ENCODE data around the gene CBLN3.
"Not testable (repeated sequence)": the region's sequence is repeated elsewhere in the genome, so short reads cannot be mapped to it uniquely, and the experiment has no call there.

Gene CBLN3

GRCh38 chr14:24399999-24400718, 29.3 kb downstream of the CBLN3 start:
- DNase-seq: no peak

- DNase-seq: no peak
Measured at GRCh38 chr14:24399447-24399822, 30.0 kb downstream of the CBLN3 start.

GRCh38 chr14:24398653-24399446, 30.6 kb downstream of the CBLN3 start, which contains the start of gene NYNRIN:
NYNRIN (plus strand) TSS chr14:24399003; CDS start chr14:24399247, 244 bp downstream.
- no peak for DNase-seq

GRCh38 chr14:24398293-24398652, 31.2 kb downstream of the CBLN3 start:
- no peak for DNase-seq

GRCh38 chr14:24397639-24398292, 31.7 kb downstream of the CBLN3 start:
- DNase-seq: no peak

GRCh38 chr14:24395609-24396582, 33.6 kb downstream of the CBLN3 start:
- DNase-seq: no peak

GRCh38 chr14:24394275-24394674, 35.2 kb downstream of the CBLN3 start:
- DNase-seq: no peak

GRCh38 chr14:24392325-24393091, 37.0 kb downstream of the CBLN3 start:
- DNase-seq: peak in 1 of 2 experiments; percentile 9

- DNase-seq: no peak
Measured at GRCh38 chr14:24390701-24391468, 38.6 kb downstream of the CBLN3 start.

- DNase-seq: no peak
Measured at GRCh38 chr14:24389226-24389848, 40.1 kb downstream of the CBLN3 start.

GRCh38 chr14:24388474-24389179, 40.8 kb downstream of the CBLN3 start:
- DNase-seq: no peak

GRCh38 chr14:24387579-24387978, 41.9 kb downstream of the CBLN3 start:
- not testable (repeated sequence) for DNase-seq

GRCh38 chr14:24387009-24387345, 42.5 kb downstream of the CBLN3 start:
- DNase-seq: no peak

GRCh38 chr14:24385524-24385923, 43.9 kb downstream of the CBLN3 start:
- no peak for DNase-seq

GRCh38 chr14:24384169-24384568, 45.3 kb downstream of the CBLN3 start:
- DNase-seq: no peak

GRCh38 chr14:24382064-24382371, 47.5 kb downstream of the CBLN3 start:
- no peak for DNase-seq

- no peak for DNase-seq
Measured at GRCh38 chr14:24381363-24382063, 48.0 kb downstream of the CBLN3 start.

GRCh38 chr14:24379907-24380730, 49.3 kb downstream of the CBLN3 start:
- DNase-seq: no peak
